PC-3 (cell line): Measurements from ENCODE around the gene AJM1. TPM values are rescaled to one million over a fixed set of nuclear protein-coding genes. Genes with fewer than 3 reads are reported as not detected.
A peak's percentile ranks its signal among the peaks of the same experiment; 100 is the strongest.

ENCODE experiments used
- ATAC-seq: fragments of 200-7000 bp; cut with Tn5 transposase; 2 replicates; pipeline ENCODE4 v1.9.1; 2020; ENCODE audit warnings: mild to moderate bottlenecking, moderate library complexity
- BruUV-seq: library from RNA; stranded (reverse); fragments of 400-500 nt; replicated peaks from 2 replicates; lab custom pipeline; 2021; lab: Mats Ljungman, UMichigan
- CTCF ChIA-PET: fragments of 300-600 bp; sonication (Branson Sonifier 250); formaldehyde crosslinking; loops from one replicate; lab custom pipeline; 2022; ENCODE audit warnings: antibody characterized with exemption; lab: Charles Lee
- POLR2A ChIA-PET: fragments of 300-600 bp; sonication (Branson Sonifier 250); formaldehyde crosslinking; loops from one replicate; lab custom pipeline; 2022; ENCODE audit warnings: antibody characterized with exemption; ENCODE audit not compliant: unreplicated experiment; lab: Charles Lee
- DNase-seq: peaks from one replicate; pipeline ENCODE4 v3.0.0-alpha.2; 2015
- H2AFZ ChIP-seq: fragments of 300-600 bp; sonication (generic); 2 replicates; pipeline ENCODE4 v1.6.0; 2016; ENCODE audit warnings: antibody characterized with exemption, low read length
- H3F3A ChIP-seq: fragments of 300-600 bp; sonication (generic); one replicate; pipeline ENCODE4 v1.6.0; 2017; ENCODE audit warnings: antibody characterized with exemption, low read length, control low read depth, mild to moderate bottlenecking; ENCODE audit not compliant: unreplicated experiment
- H3K27ac ChIP-seq: fragments of 300-600 bp; sonication (generic); 2 replicates; pipeline ENCODE4 v1.5.1; 2016; ENCODE audit warnings: mild to moderate bottlenecking, low read length
- H3K27me3 ChIP-seq: fragments of 300-600 bp; sonication (generic); 2 replicates; pipeline ENCODE4 v1.6.1; 2016; ENCODE audit warnings: low read length, mixed read lengths
- H3K36me3 ChIP-seq: fragments of 300-600 bp; sonication (generic); 2 replicates; pipeline ENCODE4 v1.6.1; 2016; ENCODE audit warnings: low read depth, mixed run types, low read length, mixed read lengths
- H3K4me1 ChIP-seq: fragments of 300-600 bp; sonication (generic); 2 replicates; pipeline ENCODE4 v1.5.1; 2016; ENCODE audit warnings: low read length; ENCODE audit not compliant: insufficient read depth
- H3K4me2 ChIP-seq: fragments of 300-600 bp; sonication (generic); 2 replicates; pipeline ENCODE4 v1.6.0; 2016; ENCODE audit warnings: low read length
- H3K4me3 ChIP-seq: fragments of 300-600 bp; sonication (generic); 2 replicates; pipeline ENCODE4 v1.5.1; 2016; ENCODE audit warnings: mild to moderate bottlenecking, low read length, mixed read lengths
- H3K79me2 ChIP-seq: fragments of 300-600 bp; sonication (generic); 2 replicates; pipeline ENCODE4 v1.6.1; 2017; ENCODE audit warnings: low read length, mixed read lengths
- H3K9ac ChIP-seq: fragments of 300-600 bp; sonication (generic); 2 replicates; pipeline ENCODE4 v1.6.0; 2016; ENCODE audit warnings: mild to moderate bottlenecking, low read length
- H3K9me2 ChIP-seq: fragments of 300-600 bp; sonication (generic); replicated peaks from 2 replicates; pipeline ENCODE4 v1.6.1; 2016; ENCODE audit warnings: mixed run types, low read length, mixed read lengths
- H3K9me3 ChIP-seq: fragments of 300-600 bp; sonication (generic); 2 replicates; pipeline ENCODE4 v1.6.1; 2016; ENCODE audit warnings: low read length, mixed read lengths
- H4K20me1 ChIP-seq: fragments of 300-600 bp; sonication (generic); 2 replicates; pipeline ENCODE4 v1.6.1; 2016; ENCODE audit warnings: low read length, mixed read lengths
- CTCF ChIP-seq: fragments of 300-600 bp; sonication (generic); conservative IDR thresholded peaks from 2 replicates; pipeline ENCODE4 v1.5.1; 2017; ENCODE audit warnings: antibody characterized with exemption, low read depth, mild to moderate bottlenecking, low read length
- EZH2 ChIP-seq: fragments of 300-600 bp; sonication (generic); IDR thresholded peaks from one replicate; pipeline ENCODE4 v1.6.1; 2017; ENCODE audit warnings: antibody characterized with exemption, mild to moderate bottlenecking, low read length; ENCODE audit not compliant: unreplicated experiment
- EZH2phosphoT487 ChIP-seq: fragments of 300-600 bp; sonication (generic); IDR thresholded peaks from 2 replicates; pipeline ENCODE4 v1.6.1; 2018; ENCODE audit warnings: mild to moderate bottlenecking, antibody characterized with exemption, low read length, borderline replicate concordance
- intact Hi-C: fragments of 100-400 bp; cut with micrococcal nuclease; formaldehyde crosslinking; loops from 2 replicates; pipeline ENCODE4 v1.9.0; 2023
- total RNA-seq: library from RNA; depleted of rRNA; stranded (reverse); fragments of >200 nt; gene quantifications from 2 replicates; pipeline ENCODE4 v1.2.3, GENCODE V29; 2014

The AJM1 gene
- total RNA-seq, 1 experiment from 2014 or later: 1.4 TPM

GRCh38 chr9:136798708-136799078 is 43.6 kb upstream of the AJM1 start:
- no peaks in the 10 kb centered on the region for H3K27me3 ChIP-seq
- H3K4me3 ChIP-seq: peak overlapping the region; percentile 64; the same call in 1 of the 2 replicates
- H3K4me1 ChIP-seq: peaks cover 20% of the 10 kb centered on the region
- no peaks in the 10 kb centered on the region for H3K36me3 ChIP-seq
- no peaks in the 10 kb centered on the region for H3K79me2 ChIP-seq
- no peak overlapping the region for H3K27ac ChIP-seq
- CTCF ChIA-PET: no interaction called here
- H3F3A ChIP-seq: no peaks in the 10 kb centered on the region
- no peak overlapping the region for H3K9ac ChIP-seq
- H4K20me1 ChIP-seq: no peaks in the 10 kb centered on the region
- intact Hi-C loops: no loop called here
- DNase-seq (no peak), ATAC-seq (no peak)
- no peaks in the 10 kb centered on the region for H3K9me3 ChIP-seq
- TF ChIP-seq CTCF (no peak), EZH2 (no peak), EZH2phosphoT487 (no peak)
- BruUV-seq: no TSS peak
- H3K4me2 ChIP-seq: peak overlapping the region; percentile 95
- H3K9me2 ChIP-seq: no peaks in the 10 kb centered on the region
- H2AFZ ChIP-seq: no peak overlapping the region
- POLR2A ChIA-PET: no interaction called here

- intact Hi-C loops: no loop called here
- H3K36me3 ChIP-seq: no peaks in the 10 kb centered on the region
- H3K4me1 ChIP-seq: peaks cover 20% of the 10 kb centered on the region
- H3K79me2 ChIP-seq: no peaks in the 10 kb centered on the region
- H3K9me3 ChIP-seq: no peaks in the 10 kb centered on the region
- H3F3A ChIP-seq: no peaks in the 10 kb centered on the region
- no peaks in the 10 kb centered on the region for H3K27me3 ChIP-seq
- no peak overlapping the region for H3K27ac ChIP-seq
- DNase-seq: peak; percentile 48
- H2AFZ ChIP-seq: peak overlapping the region; percentile 73
- peak overlapping the region; percentile 64 for H3K4me3 ChIP-seq
- ChIA-PET POLR2A (no interaction called here), CTCF (interaction anchor here (0.6 kb wide), 1 partner anchor 230 kb away, joined by 4 read pairs; no protein-coding TSS in a partner anchor)
- BruUV-seq: no TSS peak
- peak overlapping the region; percentile 31; the same call in 1 of the 2 replicates for H3K9ac ChIP-seq
- no peaks in the 10 kb centered on the region for H3K9me2 ChIP-seq
- TF ChIP-seq CTCF: no peak
- TF ChIP-seq EZH2: no peak
- TF ChIP-seq EZH2phosphoT487: no peak
- peak overlapping the region; percentile 95 for H3K4me2 ChIP-seq
- ATAC-seq: peak; percentile 39
- H4K20me1 ChIP-seq: no peaks in the 10 kb centered on the region
These were observed 43.0 kb upstream of the AJM1 start for GRCh38 chr9:136799079-136799853.
